ENCODE data around the gene NUDT22. TPM values are rescaled to one million over a fixed set of nuclear protein-coding genes. Genes with fewer than 3 reads are reported as not detected.
A peak's percentile ranks its signal among the peaks of the same experiment; 100 is the strongest.
"Not testable (repeated sequence)": the region's sequence is repeated elsewhere in the genome, so short reads cannot be mapped to it uniquely, and the experiment has no call there.

The NUDT22 gene
- total RNA-seq, 1 donor from 2014 or later: 40.8 TPM

DNA sequence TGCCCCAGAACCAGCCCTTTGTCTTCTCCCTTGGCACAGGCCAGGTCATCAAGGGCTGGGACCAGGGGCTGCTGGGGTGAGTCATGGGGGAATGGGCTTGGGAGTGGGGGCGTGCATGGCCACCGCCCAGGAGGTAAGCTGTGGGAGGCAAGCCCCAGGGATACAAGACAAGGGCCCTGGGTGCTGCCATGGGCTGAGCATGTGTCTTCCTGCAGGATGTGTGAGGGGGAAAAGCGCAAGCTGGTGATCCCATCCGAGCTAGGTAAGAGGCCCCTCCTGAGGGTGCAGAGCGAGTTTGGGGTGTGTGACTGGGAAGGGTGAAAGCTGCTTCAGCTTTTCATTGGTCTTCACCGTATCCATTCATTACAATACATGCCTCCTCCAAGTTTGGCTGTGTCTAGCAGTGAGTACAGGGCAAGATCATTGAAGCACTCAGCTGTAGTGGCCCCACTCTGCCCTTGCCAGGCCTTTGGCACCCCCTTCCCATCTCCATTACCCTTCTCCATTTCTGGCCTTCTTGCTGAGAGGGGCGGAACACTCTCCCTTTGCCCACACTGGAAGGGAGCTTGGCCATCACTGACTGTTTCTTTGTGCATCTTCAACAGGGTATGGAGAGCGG is 17.3 kb downstream of the NUDT22 start:
- H3K9me3 Mint-ChIP-seq: no peaks in the 10 kb centered on the region
- H3K27ac Mint-ChIP-seq (ENCODE audit: unreplicated experiment): no peak overlapping the region
- H3K27me3 Mint-ChIP-seq (ENCODE audit: low read depth): peaks cover 5% of the 10 kb centered on the region
- H3K4me3 Mint-ChIP-seq: peak overlapping the region; percentile 95
- TF ChIP-seq, protein P1, sequence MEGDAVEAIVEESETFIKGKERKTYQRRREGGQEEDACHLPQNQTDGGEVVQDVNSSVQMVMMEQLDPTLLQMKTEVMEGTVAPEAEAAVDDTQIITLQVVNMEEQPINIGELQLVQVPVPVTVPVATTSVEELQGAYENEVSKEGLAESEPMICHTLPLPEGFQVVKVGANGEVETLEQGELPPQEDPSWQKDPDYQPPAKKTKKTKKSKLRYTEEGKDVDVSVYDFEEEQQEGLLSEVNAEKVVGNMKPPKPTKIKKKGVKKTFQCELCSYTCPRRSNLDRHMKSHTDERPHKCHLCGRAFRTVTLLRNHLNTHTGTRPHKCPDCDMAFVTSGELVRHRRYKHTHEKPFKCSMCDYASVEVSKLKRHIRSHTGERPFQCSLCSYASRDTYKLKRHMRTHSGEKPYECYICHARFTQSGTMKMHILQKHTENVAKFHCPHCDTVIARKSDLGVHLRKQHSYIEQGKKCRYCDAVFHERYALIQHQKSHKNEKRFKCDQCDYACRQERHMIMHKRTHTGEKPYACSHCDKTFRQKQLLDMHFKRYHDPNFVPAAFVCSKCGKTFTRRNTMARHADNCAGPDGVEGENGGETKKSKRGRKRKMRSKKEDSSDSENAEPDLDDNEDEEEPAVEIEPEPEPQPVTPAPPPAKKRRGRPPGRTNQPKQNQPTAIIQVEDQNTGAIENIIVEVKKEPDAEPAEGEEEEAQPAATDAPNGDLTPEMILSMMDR (conservative IDR thresholded peaks at IDR 0.05): no peak
- DNase-seq (ENCODE audit: low read depth, low spot score): no peak
- no peaks in the 10 kb centered on the region for H3K36me3 Mint-ChIP-seq (ENCODE audit: low read depth)
- H3K4me1 Mint-ChIP-seq: peaks cover 28% of the 10 kb centered on the region

DNA sequence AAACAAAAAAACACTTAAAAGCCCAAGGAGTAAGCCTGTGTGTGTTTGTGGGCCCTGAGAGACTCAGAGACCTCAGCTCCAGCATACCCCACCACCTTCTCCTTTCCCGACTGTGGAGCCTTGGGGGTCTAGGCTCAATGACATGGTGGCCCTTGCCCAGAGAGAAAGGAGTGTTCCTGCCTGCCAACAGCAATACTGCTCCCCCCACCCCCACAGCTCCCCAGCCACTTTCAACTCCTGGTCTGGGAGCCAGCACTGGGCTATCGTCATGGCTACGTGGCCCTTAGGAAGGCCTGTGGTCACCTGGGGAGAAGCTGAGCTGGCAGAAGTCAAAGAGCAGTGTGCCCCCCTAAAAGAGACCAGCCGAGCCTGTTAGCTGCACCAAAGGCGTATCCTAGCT is 18.0 kb downstream of the NUDT22 start:
- no peaks in the 10 kb centered on the region for H3K36me3 Mint-ChIP-seq (ENCODE audit: low read depth)
- H3K27ac Mint-ChIP-seq (ENCODE audit: unreplicated experiment): no peak overlapping the region
- H3K4me1 Mint-ChIP-seq: peaks cover 28% of the 10 kb centered on the region
- no peak for DNase-seq (ENCODE audit: low read depth, low spot score)
- H3K27me3 Mint-ChIP-seq (ENCODE audit: low read depth): peaks cover 5% of the 10 kb centered on the region
- no peaks in the 10 kb centered on the region for H3K9me3 Mint-ChIP-seq
- peak overlapping the region; percentile 95 for H3K4me3 Mint-ChIP-seq
- TF ChIP-seq, protein P1 (conservative IDR thresholded peaks at IDR 0.05): no peak

DNA sequence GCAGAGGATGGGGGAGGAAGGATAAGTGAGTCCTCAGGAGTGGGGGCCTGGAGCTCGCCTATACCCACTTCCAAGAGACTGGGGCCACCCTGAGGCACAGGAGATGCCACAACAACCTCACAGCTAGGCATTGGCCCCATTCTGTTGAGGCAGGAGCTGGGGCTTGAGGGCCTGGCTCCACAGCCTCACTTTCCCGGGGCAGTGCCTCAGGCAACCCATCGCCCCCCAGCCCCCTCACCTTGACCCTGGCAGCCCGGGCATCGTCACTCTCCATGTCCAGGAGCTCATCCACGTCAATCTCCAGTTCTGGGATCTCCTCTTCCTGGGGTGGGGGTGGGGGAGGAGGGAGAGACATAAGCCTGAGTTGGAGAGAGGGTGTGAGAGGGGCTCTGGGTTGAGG is 18.9 kb downstream of the NUDT22 start:
- no peaks in the 10 kb centered on the region for H3K36me3 Mint-ChIP-seq (ENCODE audit: low read depth)
- no peak overlapping the region for H3K27ac Mint-ChIP-seq (ENCODE audit: unreplicated experiment)
- H3K4me3 Mint-ChIP-seq: peak overlapping the region; percentile 90
- peaks cover 5% of the 10 kb centered on the region for H3K27me3 Mint-ChIP-seq (ENCODE audit: low read depth)
- DNase-seq (ENCODE audit: low read depth, low spot score): no peak
- peaks cover 27% of the 10 kb centered on the region for H3K4me1 Mint-ChIP-seq
- no peaks in the 10 kb centered on the region for H3K9me3 Mint-ChIP-seq
- TF ChIP-seq, protein P1 (conservative IDR thresholded peaks at IDR 0.05): no peak

DNA sequence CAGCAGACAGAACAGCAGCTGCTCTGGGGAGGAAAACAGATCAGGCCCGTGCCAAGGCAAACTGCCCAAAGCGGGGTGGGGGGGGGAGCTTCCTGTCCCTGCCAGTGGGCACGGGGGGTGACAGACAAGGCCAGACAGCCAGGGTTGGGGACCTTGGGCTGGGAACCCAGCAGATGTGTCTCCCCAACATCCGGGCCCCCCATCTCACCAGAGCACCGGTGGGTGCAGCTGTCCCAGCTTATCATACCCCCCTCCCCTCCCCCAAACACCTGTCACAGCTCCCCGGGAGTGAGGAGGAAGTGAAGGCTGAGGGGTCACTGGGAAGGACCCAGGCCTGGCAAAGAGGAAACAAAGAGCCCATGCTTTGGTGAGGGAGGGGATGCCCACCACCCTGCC is 19.3 kb downstream of the NUDT22 start:
- no peak overlapping the region for H3K27ac Mint-ChIP-seq (ENCODE audit: unreplicated experiment)
- H3K9me3 Mint-ChIP-seq: no peaks in the 10 kb centered on the region
- H3K4me3 Mint-ChIP-seq: peak overlapping the region; percentile 90
- H3K27me3 Mint-ChIP-seq (ENCODE audit: low read depth): peaks cover 5% of the 10 kb centered on the region
- peaks cover 24% of the 10 kb centered on the region for H3K4me1 Mint-ChIP-seq
- H3K36me3 Mint-ChIP-seq (ENCODE audit: low read depth): no peaks in the 10 kb centered on the region
- DNase-seq (ENCODE audit: low read depth, low spot score): no peak
- TF ChIP-seq, protein P1 (conservative IDR thresholded peaks at IDR 0.05): no peak

DNA sequence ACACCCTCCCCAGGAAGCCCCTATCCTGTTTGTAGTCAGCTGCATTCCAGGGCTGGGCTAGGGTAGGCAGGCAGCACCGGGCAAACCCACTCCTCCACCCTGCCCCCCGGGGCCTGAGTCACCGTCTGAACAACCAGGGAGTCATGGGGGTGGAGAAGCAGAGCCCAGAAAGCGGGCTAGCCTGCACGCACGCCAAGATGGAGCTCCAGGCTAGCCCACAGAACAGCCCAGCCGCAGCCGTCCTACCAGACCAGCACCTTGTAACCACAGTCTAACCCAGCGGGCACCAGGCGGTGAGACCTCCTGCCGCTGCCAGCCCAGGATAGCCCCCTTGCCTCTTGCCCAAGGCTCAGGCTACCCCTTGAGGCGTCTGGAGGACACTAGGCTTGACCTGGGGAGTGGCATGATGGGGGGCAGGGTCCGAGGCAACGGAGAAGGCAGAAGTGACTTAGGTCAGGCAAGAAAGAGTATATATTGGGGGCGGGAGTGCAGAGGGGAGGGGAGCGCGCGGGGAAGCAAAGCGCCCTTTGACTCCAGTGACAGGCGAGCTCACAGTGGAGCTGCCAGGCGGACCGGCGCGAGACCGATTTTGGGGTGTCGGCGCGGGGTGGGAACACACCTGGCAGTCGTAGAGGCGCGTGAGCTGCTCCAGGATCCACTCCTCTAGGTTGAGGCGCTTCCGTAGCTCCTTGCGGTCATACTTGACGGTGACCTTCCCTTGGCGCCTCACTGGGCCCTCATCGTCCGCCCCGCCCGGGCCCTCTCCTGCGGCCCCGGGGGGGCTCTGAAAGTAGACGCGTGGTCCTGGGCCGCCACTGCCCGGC is 19.9 kb downstream of the NUDT22 start:
- H3K9me3 Mint-ChIP-seq: no peaks in the 10 kb centered on the region
- no peak for DNase-seq (ENCODE audit: low read depth, low spot score)
- H3K4me3 Mint-ChIP-seq: peak overlapping the region; percentile 90

DNA sequence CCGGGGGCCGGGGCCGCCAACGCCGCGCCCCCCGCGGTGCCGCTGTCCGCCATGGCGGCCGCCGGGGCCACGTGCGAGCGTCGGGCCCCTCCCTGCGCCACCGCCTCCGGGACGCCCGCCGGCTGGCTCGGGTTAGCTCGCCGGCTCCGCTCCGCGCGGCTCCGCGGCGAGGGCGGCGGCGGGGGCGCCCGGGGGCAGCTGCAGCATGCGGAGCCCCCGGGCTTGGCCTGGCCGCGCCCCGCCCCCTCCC is 20.5 kb downstream of the NUDT22 start:
- DNase-seq (ENCODE audit: low read depth, low spot score); H3K27me3 Mint-ChIP-seq (ENCODE audit: low read depth); H3K27ac Mint-ChIP-seq (ENCODE audit: unreplicated experiment); H3K9me3 Mint-ChIP-seq; H3K36me3 Mint-ChIP-seq (ENCODE audit: low read depth): not testable (repeated sequence)
- Mint-ChIP-seq H3K4me3 (peak overlapping the region; percentile 97), H3K4me1 (peaks cover 20% of the 10 kb centered on the region)

More for the DNA sequence above, 19.9 kb downstream of the NUDT22 start:
- TF ChIP-seq, protein P1 (conservative IDR thresholded peaks at IDR 0.05): no peak
- no peaks in the 10 kb centered on the region for H3K36me3 Mint-ChIP-seq (ENCODE audit: low read depth)
- peak overlapping the region; percentile 19 for H3K27ac Mint-ChIP-seq (ENCODE audit: unreplicated experiment)
- peaks cover 20% of the 10 kb centered on the region for H3K4me1 Mint-ChIP-seq
- H3K27me3 Mint-ChIP-seq (ENCODE audit: low read depth): peaks cover 5% of the 10 kb centered on the region

All from neural crest cell (in vitro differentiated cells).